ENCODE results near the gene ZBTB7B. TPM values are rescaled to one million over a fixed set of nuclear protein-coding genes. Genes with fewer than 3 reads are reported as not detected.

Gene ZBTB7B
- total RNA-seq, 1 experiment from 2014 or later: 38.3 TPM

DNA sequence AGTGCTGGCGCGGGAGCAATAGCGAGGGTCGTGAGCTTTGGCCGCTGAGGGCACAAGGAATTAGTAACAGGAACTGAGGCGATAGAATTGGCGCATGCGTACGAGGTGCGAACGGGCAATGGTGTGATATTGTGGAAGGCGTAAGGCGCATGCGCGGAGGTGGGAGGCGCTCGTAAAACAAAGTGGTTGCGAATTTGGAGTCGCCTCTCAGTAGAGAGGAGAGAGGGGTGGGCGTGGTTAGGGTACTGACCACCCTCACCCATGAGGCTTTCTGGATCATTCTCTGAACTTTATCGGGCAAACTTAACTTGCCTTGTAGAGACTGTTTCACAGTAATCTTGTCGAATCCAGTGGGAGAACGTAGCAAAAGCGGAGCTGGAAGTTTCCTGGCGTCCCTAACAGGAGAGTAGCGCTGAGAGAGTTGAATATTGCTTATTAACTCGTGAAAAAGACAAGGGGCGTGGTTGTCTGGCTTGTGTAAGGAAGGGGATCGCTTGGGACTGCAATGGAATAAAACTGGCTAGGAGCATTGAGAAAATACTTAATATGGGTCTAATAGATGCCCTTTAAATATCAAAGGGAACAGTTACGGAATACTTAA lies 27.7 kb upstream of the ZBTB7B start:
- peak overlapping the region; percentile 49 for H3K27ac ChIP-seq (ENCODE audit: insufficient read length, low read depth, low read length)
- Mint-ChIP-seq H3K4me1 (peaks cover 26 to 28% of the 10 kb centered on the region in 2 experiments), H3K36me3 (ENCODE audit: insufficient read depth in 1 of 3, low read depth in 3 of 3) (peaks cover 16 to 31% (median 26%) of the 10 kb centered on the region in 3 experiments; a peak in 6 of 7 replicates), H3K9me3 (no peaks in the 10 kb centered on the region), H3K27ac (no peak overlapping the region), H3K4me3 (no peak overlapping the region), H3K27me3 (ENCODE audit: low read depth) (no peaks in the 10 kb centered on the region)
- no peak overlapping the region for H2BK15ac ChIP-seq (ENCODE audit: low read depth, low read length)
- H4K8ac ChIP-seq (replicated peaks; ENCODE audit: insufficient read length, low read depth, low read length): no peak overlapping the region
- H4K5ac ChIP-seq (ENCODE audit: insufficient read length, low read depth, low read length): no peak overlapping the region
- H3K9me3 ChIP-seq (ENCODE audit: control insufficient read depth, low read depth, low read length): no peaks in the 10 kb centered on the region
- H3K79me1 ChIP-seq (ENCODE audit: insufficient read depth, low read depth, low read length, poor library complexity, severe bottlenecking): no peaks in the 10 kb centered on the region
- WGBS (ENCODE audit: extremely low coverage, insufficient read length, low lambda C conversion rate): no CpG with 5 or more reads among the region's 30 CpGs
- peak overlapping the region; percentile 59; the same call in 1 of the 2 replicates for H3K14ac ChIP-seq (ENCODE audit: insufficient read depth, low read length)
- peak overlapping the region; percentile 93 for H3K9ac ChIP-seq (ENCODE audit: extremely low read depth, insufficient read length, low read length)
- no peak overlapping the region for H3K23ac ChIP-seq (ENCODE audit: insufficient read length, low read depth, low read length)
- H3K4ac ChIP-seq (ENCODE audit: low read depth, low read length): no peak overlapping the region
- peaks cover 32% of the 10 kb centered on the region for H3K23me2 ChIP-seq (ENCODE audit: insufficient read length, low read depth, low read length, poor library complexity, severe bottlenecking)
- H3T11ph ChIP-seq (ENCODE audit: low read length): no peak overlapping the region
- H2AK5ac ChIP-seq (ENCODE audit: insufficient read length, low read length): no peak overlapping the region
- no peak overlapping the region for H2BK20ac ChIP-seq (ENCODE audit: low read depth, low read length, poor library complexity, severe bottlenecking)
- no peaks in the 10 kb centered on the region for H3K27me3 ChIP-seq (ENCODE audit: insufficient read depth, low read length)
- DNase-seq: peak; percentile 97
- H3K79me2 ChIP-seq (ENCODE audit: insufficient read depth, low read length): peaks cover 28% of the 10 kb centered on the region
- H2BK5ac ChIP-seq (ENCODE audit: insufficient read length, low read length): no peak overlapping the region
- peaks cover 4% of the 10 kb centered on the region; the same call in 1 of the 2 replicates for H3K4me1 ChIP-seq (ENCODE audit: insufficient read depth, low read length)
- no peak overlapping the region for H2BK120ac ChIP-seq (ENCODE audit: low read depth, low read length, poor library complexity, severe bottlenecking)
- H3K18ac ChIP-seq (ENCODE audit: insufficient read length, low read depth, low read length): peak overlapping the region; percentile 81
- H3K56ac ChIP-seq (ENCODE audit: insufficient read length, low read depth, low read length): peak overlapping the region; percentile 15
- no peak overlapping the region for H4K91ac ChIP-seq (ENCODE audit: insufficient read length, low read depth, low read length)
- H4K20me1 ChIP-seq (ENCODE audit: control insufficient read depth, insufficient read depth, insufficient read length): no peaks in the 10 kb centered on the region
- H2AFZ ChIP-seq (ENCODE audit: low read length): no peak overlapping the region
- H3K4me2 ChIP-seq (ENCODE audit: insufficient read depth, insufficient read length, low read length): peak overlapping the region; percentile 87
- H2BK12ac ChIP-seq (ENCODE audit: insufficient read length, low read depth, low read length): no peak overlapping the region
- TF ChIP-seq, protein P1, sequence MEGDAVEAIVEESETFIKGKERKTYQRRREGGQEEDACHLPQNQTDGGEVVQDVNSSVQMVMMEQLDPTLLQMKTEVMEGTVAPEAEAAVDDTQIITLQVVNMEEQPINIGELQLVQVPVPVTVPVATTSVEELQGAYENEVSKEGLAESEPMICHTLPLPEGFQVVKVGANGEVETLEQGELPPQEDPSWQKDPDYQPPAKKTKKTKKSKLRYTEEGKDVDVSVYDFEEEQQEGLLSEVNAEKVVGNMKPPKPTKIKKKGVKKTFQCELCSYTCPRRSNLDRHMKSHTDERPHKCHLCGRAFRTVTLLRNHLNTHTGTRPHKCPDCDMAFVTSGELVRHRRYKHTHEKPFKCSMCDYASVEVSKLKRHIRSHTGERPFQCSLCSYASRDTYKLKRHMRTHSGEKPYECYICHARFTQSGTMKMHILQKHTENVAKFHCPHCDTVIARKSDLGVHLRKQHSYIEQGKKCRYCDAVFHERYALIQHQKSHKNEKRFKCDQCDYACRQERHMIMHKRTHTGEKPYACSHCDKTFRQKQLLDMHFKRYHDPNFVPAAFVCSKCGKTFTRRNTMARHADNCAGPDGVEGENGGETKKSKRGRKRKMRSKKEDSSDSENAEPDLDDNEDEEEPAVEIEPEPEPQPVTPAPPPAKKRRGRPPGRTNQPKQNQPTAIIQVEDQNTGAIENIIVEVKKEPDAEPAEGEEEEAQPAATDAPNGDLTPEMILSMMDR (conservative IDR thresholded peaks at IDR 0.05): no peak
